H1 (cell line): ENCODE results near the gene MAPRE2. TPM values are rescaled to one million over a fixed set of nuclear protein-coding genes. Genes with fewer than 3 reads are reported as not detected.

Source experiments
- CTCF ChIA-PET: fragments of 300-600 bp; sonication (Branson Sonifier 250); formaldehyde crosslinking; loops from one replicate; lab custom pipeline; 2021; ENCODE audit not compliant: partially characterized antibody; lab: Charles Lee
- POLR2A ChIA-PET: fragments of 300-600 bp; sonication (Branson Sonifier 250); formaldehyde crosslinking; loops from one replicate; lab custom pipeline; 2021; ENCODE audit warnings: inconsistent platforms; ENCODE audit not compliant: partially characterized antibody; lab: Charles Lee
- DNase-seq, 2 experiments: peaks; one replicate each; pipeline versions ENCODE4 v3.0.0 to v3.0.0-alpha.2; 2010 to 2022; ENCODE audit warnings: low spot score in 2 of 2, low read depth in 1 of 2, mixed read lengths in 1 of 2
- FAIRE-seq: peaks from 2 replicates; lab custom pipeline; 2011; peaks lifted over from hg19 to GRCh38; lab: Jason Lieb, UNC
- H2AFZ ChIP-seq: 2 replicates; pipeline ENCODE4 v1.8.1; 2012; ENCODE audit warnings: low read length, inconsistent platforms
- H2AK5ac ChIP-seq: 2 replicates; pipeline ENCODE4 v1.6.1; 2013; ENCODE audit warnings: low read depth, low read length
- H2BK120ac ChIP-seq: replicated peaks from 2 replicates; pipeline ENCODE3; 2013; ENCODE audit warnings: low read depth, low read length, inconsistent platforms
- H2BK12ac ChIP-seq: 2 replicates; pipeline ENCODE4 v1.6.1; 2013; ENCODE audit warnings: low read depth, low read length
- H2BK15ac ChIP-seq: 2 replicates; pipeline ENCODE4 v1.6.1; 2013; ENCODE audit warnings: low read length
- H2BK20ac ChIP-seq: 2 replicates; pipeline ENCODE4 v1.6.1; 2013; ENCODE audit warnings: low read length
- H2BK5ac ChIP-seq: 2 replicates; pipeline ENCODE4 v1.6.1; 2013; ENCODE audit warnings: low read depth, low read length
- H3K14ac ChIP-seq: 2 replicates; pipeline ENCODE4 v1.6.1; 2013; ENCODE audit warnings: inconsistent platforms; ENCODE audit not compliant: insufficient read length
- H3K18ac ChIP-seq: 2 replicates; pipeline ENCODE4 v1.6.1; 2013; ENCODE audit warnings: low read length; ENCODE audit errors: extremely low read depth
- H3K23ac ChIP-seq: 2 replicates; pipeline ENCODE4 v1.6.1; 2013; ENCODE audit warnings: inconsistent platforms; ENCODE audit not compliant: insufficient read length
- H3K23me2 ChIP-seq: 2 replicates; pipeline ENCODE4 v1.6.1; 2013; ENCODE audit warnings: low read depth, low read length
- H3K27ac ChIP-seq: 2 replicates; pipeline ENCODE4 v1.6.1; 2011; ENCODE audit warnings: low read depth, low read length, inconsistent platforms
- H3K27me3 ChIP-seq, 4 experiments: replicated peaks in 1 of 4; 1 replicate in 1 of 4; 2 replicates in 3 of 4; pipeline versions ENCODE4 v1.6.1 to v1.8.1; 2011 to 2013; ENCODE audit warnings: low read length in 3 of 4, mild to moderate bottlenecking in 3 of 4, inconsistent platforms in 2 of 4, mixed read lengths in 2 of 4, moderate library complexity in 1 of 4; ENCODE audit not compliant: control insufficient read depth in 3 of 4, insufficient read depth in 3 of 4; ENCODE audit errors: extremely low read depth in 1 of 4
- H3K36me3 ChIP-seq, 4 experiments: 2 replicates each; pipeline versions ENCODE4 v1.6.1 to v1.8.1; 2011 to 2013; ENCODE audit warnings: mild to moderate bottlenecking in 4 of 4, low read length in 3 of 4, moderate library complexity in 2 of 4, control low read depth in 1 of 4, inconsistent platforms in 1 of 4; ENCODE audit not compliant: insufficient read depth in 4 of 4, control insufficient read depth in 2 of 4
- H3K4ac ChIP-seq: replicated peaks from 2 replicates; pipeline ENCODE3; 2013; ENCODE audit warnings: low read length, low read depth, mixed read lengths, inconsistent platforms; ENCODE audit not compliant: insufficient read length
- H3K4me1 ChIP-seq, 4 experiments: replicated peaks in 1 of 4; 1 replicate in 1 of 4; 2 replicates in 3 of 4; pipeline versions ENCODE4 v1.6.1 to v1.8.1; 2011 to 2013; ENCODE audit warnings: low read length in 3 of 4, inconsistent platforms in 2 of 4, mixed read lengths in 1 of 4; ENCODE audit not compliant: insufficient read depth in 4 of 4, control insufficient read depth in 3 of 4
- H3K4me2 ChIP-seq, 2 experiments: 2 replicates each; pipeline versions ENCODE4 v1.6.1 to v1.8.1; 2011 to 2013; ENCODE audit warnings: low read depth in 2 of 2, low read length in 2 of 2, control low read depth in 1 of 2, inconsistent platforms in 1 of 2, mild to moderate bottlenecking in 1 of 2; ENCODE audit not compliant: insufficient read depth in 1 of 2
- H3K4me3 ChIP-seq, 4 experiments: fragments of 200-600, 300-600 bp in 1 of 4; sonication (generic), shearing (Covaris generic), sonication (Bioruptor Twin) in 1 of 4; 2 replicates each; pipeline versions ENCODE4 v1.5.1 to v1.8.1; 2011 to 2016; ENCODE audit warnings: low read length in 4 of 4, low read depth in 3 of 4, control low read depth in 2 of 4, inconsistent platforms in 2 of 4, mild to moderate bottlenecking in 2 of 4, mixed read lengths in 1 of 4, moderate library complexity in 1 of 4; ENCODE audit not compliant: insufficient read depth in 2 of 4; ENCODE audit errors: extremely low read depth in 1 of 4
- H3K56ac ChIP-seq: replicated peaks from 2 replicates; pipeline ENCODE3; 2013; ENCODE audit warnings: low read depth, mild to moderate bottlenecking, mixed read lengths, low read length, inconsistent platforms; ENCODE audit not compliant: insufficient read length
- H3K79me1 ChIP-seq: 2 replicates; pipeline ENCODE4 v1.6.1; 2013; ENCODE audit warnings: low read depth, low read length, control low read depth
- H3K79me2 ChIP-seq, 2 experiments: 2 replicates each; pipeline versions ENCODE4 v1.6.1 to v1.8.1; 2012 to 2013; ENCODE audit warnings: low read length in 2 of 2, mild to moderate bottlenecking in 2 of 2, inconsistent platforms in 1 of 2; ENCODE audit not compliant: insufficient read depth in 2 of 2, control insufficient read depth in 1 of 2
- H3K9ac ChIP-seq, 4 experiments: replicated peaks in 1 of 4; 1 replicate in 1 of 4; 2 replicates in 3 of 4; pipeline versions ENCODE4 v1.6.1 to v1.8.1; 2011 to 2013; ENCODE audit warnings: low read depth in 3 of 4, low read length in 3 of 4, control low read depth in 2 of 4, mild to moderate bottlenecking in 2 of 4, moderate library complexity in 2 of 4, inconsistent platforms in 1 of 4; ENCODE audit errors: extremely low read depth in 1 of 4
- H3K9me3 ChIP-seq, 2 experiments: 2 replicates each; pipeline versions ENCODE4 v1.6.1 to v1.8.1; 2012 to 2013; ENCODE audit warnings: mild to moderate bottlenecking in 2 of 2, moderate library complexity in 2 of 2, control low read depth in 1 of 2, inconsistent platforms in 1 of 2, low read depth in 1 of 2, low read length in 1 of 2, mixed read lengths in 1 of 2; ENCODE audit not compliant: insufficient read depth in 2 of 2
- H4K20me1 ChIP-seq, 2 experiments: replicated peaks in 1 of 2; 2 replicates each; pipeline versions ENCODE3 to v1.8.1; 2011 to 2013; ENCODE audit warnings: inconsistent platforms in 2 of 2, low read length in 2 of 2, mild to moderate bottlenecking in 1 of 2; ENCODE audit not compliant: insufficient read depth in 2 of 2, control insufficient read depth in 1 of 2
- H4K5ac ChIP-seq: 2 replicates; pipeline ENCODE4 v1.6.1; 2013; ENCODE audit warnings: low read length, low read depth, mixed read lengths, inconsistent platforms; ENCODE audit not compliant: insufficient read length
- H4K8ac ChIP-seq: 2 replicates; pipeline ENCODE4 v1.8.0; 2013; ENCODE audit warnings: mild to moderate bottlenecking, moderate library complexity, low read length, inconsistent platforms; ENCODE audit not compliant: insufficient read depth; ENCODE audit errors: extremely low read depth
- H4K91ac ChIP-seq: replicated peaks from 2 replicates; pipeline ENCODE3; 2013; ENCODE audit warnings: low read length, mixed read lengths, inconsistent platforms; ENCODE audit not compliant: insufficient read length
- BACH1 ChIP-seq: IDR thresholded peaks from 2 replicates; pipeline ENCODE4 v1.6.1; 2012; ENCODE audit warnings: low read length, improper control_type of control experiment
- BRCA1 ChIP-seq: IDR thresholded peaks from 2 replicates; pipeline ENCODE4 v1.6.1; 2012; ENCODE audit warnings: low read depth, low read length, improper control_type of control experiment
- EP300 ChIP-seq, 2 experiments: IDR thresholded peaks; 1 replicate in 1 of 2; 2 replicates in 1 of 2; pipeline ENCODE4 v1.6.1; 2011 to 2012; ENCODE audit warnings: low read depth in 2 of 2, low read length in 2 of 2, mild to moderate bottlenecking in 2 of 2, borderline replicate concordance in 1 of 2, inconsistent platforms in 1 of 2, moderate library complexity in 1 of 2
- EZH2 ChIP-seq: fragments of 200-600 bp; sonication (generic); IDR thresholded peaks from 2 replicates; pipeline ENCODE4 v1.7.1; 2012; ENCODE audit warnings: low read depth, mild to moderate bottlenecking, moderate library complexity, low read length, inconsistent platforms; ENCODE audit not compliant: severe bottlenecking
- GTF2F1 ChIP-seq: IDR thresholded peaks from 2 replicates; pipeline ENCODE4 v1.6.1; 2012; ENCODE audit warnings: low read depth, low read length, improper control_type of control experiment, borderline replicate concordance
- KDM4A ChIP-seq: IDR thresholded peaks from one replicate; pipeline ENCODE4 v1.7.1; 2012; ENCODE audit warnings: low read depth, mild to moderate bottlenecking, moderate library complexity, low read length, inconsistent platforms; ENCODE audit not compliant: severe bottlenecking
- KDM5A ChIP-seq: fragments of 200-600 bp; IDR thresholded peaks from 2 replicates; pipeline ENCODE4 v1.7.1; 2012; ENCODE audit warnings: mild to moderate bottlenecking, low read length, inconsistent platforms, mixed read lengths
- NRF1 ChIP-seq: IDR thresholded peaks from 2 replicates; pipeline ENCODE4 v1.6.1; 2011; ENCODE audit warnings: mild to moderate bottlenecking, low read depth, low read length, improper control_type of control experiment
- RBBP5 ChIP-seq: IDR thresholded peaks from 2 replicates; pipeline ENCODE4 v1.7.1; 2012; ENCODE audit warnings: low read depth, mild to moderate bottlenecking, inconsistent platforms, low read length, moderate library complexity, borderline replicate concordance
- RNF2 ChIP-seq: fragments of 200-900, 300-1000 bp; sonication (generic); IDR thresholded peaks from 2 replicates; pipeline ENCODE4 v1.7.1; 2016; ENCODE audit warnings: borderline replicate concordance, low read depth, mild to moderate bottlenecking, antibody characterized with exemption, low read length; ENCODE audit not compliant: poor library complexity, severe bottlenecking; ENCODE audit errors: missing control alignments
- SAP30 ChIP-seq: fragments of 300-600 bp; sonication (generic); IDR thresholded peaks from 2 replicates; pipeline ENCODE4 v1.7.1; 2012; ENCODE audit warnings: low read length, moderate library complexity, mild to moderate bottlenecking, inconsistent platforms; ENCODE audit not compliant: insufficient read depth, insufficient replicate concordance
- SRF ChIP-seq: IDR thresholded peaks from 2 replicates; pipeline ENCODE4 v1.6.1; 2011; ENCODE audit warnings: mild to moderate bottlenecking, low read depth, low read length, moderate library complexity
- USF2 ChIP-seq: IDR thresholded peaks from 2 replicates; pipeline ENCODE4 v1.6.1; 2011; ENCODE audit warnings: low read length, improper control_type of control experiment
- polyA plus RNA-seq, 7 experiments: library from polyadenylated mRNA; depleted of rRNA in 3 of 7; stranded (reverse) in 5 of 7; unstranded in 2 of 7; fragments of >200 nt in 5 of 7; fragments of 200-250 nt in 2 of 7; gene quantifications; 1 replicate in 5 of 7; 2 replicates in 1 of 7; 4 replicates in 1 of 7; pipeline versions ENCODE4 v1.2.1 to v1.2.3, GENCODE V29; 2011 to 2013; ENCODE audit warnings: missing spikeins in 2 of 7, mixed read lengths in 2 of 7
- total RNA-seq: library from RNA; stranded (reverse); fragmentation: NEBNext Ultra II Directional; extraction: Animal tissue kit (Norgen Biotek cat#: 25700); gene quantifications from 2 replicates; pipeline ENCODE4 v1.2.1, GENCODE V29; 2021

The MAPRE2 gene
- total and polyA plus RNA-seq, 2 of the 8 experiments (the other 6 are each of a cell fraction or from before 2014, with no cell fraction given), result 32.6 to 33.1 TPM

- no peak overlapping the region for H3K9ac ChIP-seq
- H2AFZ ChIP-seq, result no peak overlapping the region
- H3K23ac ChIP-seq, result no peak overlapping the region
- no peaks in the 10 kb centered on the region for H4K20me1 ChIP-seq
- H4K91ac ChIP-seq, result no peak overlapping the region
- H2BK120ac ChIP-seq, result no peak overlapping the region
- no peaks in the 10 kb centered on the region for H3K4me1 ChIP-seq
- no peak overlapping the region for H3K4me2 ChIP-seq
- H3K18ac ChIP-seq, result no peak overlapping the region
- H3K4me3 ChIP-seq, result no peak overlapping the region
- no peak overlapping the region for H3K56ac ChIP-seq
- H2BK20ac ChIP-seq, result no peak overlapping the region
- H3K14ac ChIP-seq, result no peak overlapping the region
- no peak overlapping the region for H2AK5ac ChIP-seq
- no peak overlapping the region for H4K5ac ChIP-seq
- H4K8ac ChIP-seq, result no peak overlapping the region
- no peaks in the 10 kb centered on the region; a peak in 1 of 7 replicates for H3K27me3 ChIP-seq
- no peaks in the 10 kb centered on the region for H3K36me3 ChIP-seq
- H2BK5ac ChIP-seq, result no peak overlapping the region
- POLR2A ChIA-PET, result interaction anchor here (0.8 kb wide), 1 partner anchor 54 kb away, joined by 3 read pairs; no protein-coding TSS in a partner anchor
- H2BK15ac ChIP-seq, result no peak overlapping the region
- CTCF ChIA-PET, result interaction anchor here (0.5 to 1.2 kb wide), 2 partner anchors 43 to 67 kb away, joined by 3 to 4 read pairs; no protein-coding TSS in a partner anchor
- no peak overlapping the region for H3K27ac ChIP-seq
- H3K79me1 ChIP-seq, result no peaks in the 10 kb centered on the region
- H3K79me2 ChIP-seq, result no peaks in the 10 kb centered on the region
- no peak overlapping the region for H2BK12ac ChIP-seq
- FAIRE-seq, result no peak
- H3K9me3 ChIP-seq, result no peaks in the 10 kb centered on the region
- H3K23me2 ChIP-seq, result no peaks in the 10 kb centered on the region
- H3K4ac ChIP-seq, result no peak overlapping the region
- DNase-seq, result no peak
- no peak for TF ChIP-seq EZH2
- no peak for TF ChIP-seq BACH1
- no peak for TF ChIP-seq GTF2F1
- no peak for TF ChIP-seq SRF
- no peak for TF ChIP-seq NRF1
- TF ChIP-seq KDM4A, result no peak
- TF ChIP-seq RNF2, result no peak
- no peak for TF ChIP-seq BRCA1
- TF ChIP-seq USF2, result no peak
- no peak for TF ChIP-seq RBBP5
- no peak for TF ChIP-seq KDM5A
- TF ChIP-seq SAP30, result no peak
- TF ChIP-seq EP300 (IDR thresholded peaks at IDR 0.05; ENCODE audit: borderline replicate concordance in 1 of 2, low read depth in 2 of 2, low read length in 2 of 2), result no peak
Observed at GRCh38 chr18:35163014-35163539, 121.9 kb downstream of the MAPRE2 start.
